Measurements from ENCODE around the gene LMF2.
A peak's percentile ranks its signal among the peaks of the same experiment; 100 is the strongest.
"Not testable (repeated sequence)": the region's sequence is repeated elsewhere in the genome, so short reads cannot be mapped to it uniquely, and the experiment has no call there.

Gene LMF2

GRCh38 chr22:50522806-50523438 is 15.4 kb upstream of the LMF2 start:
- DNase-seq, result no peak

- DNase-seq, result no peak
Observed at GRCh38 chr22:50522208-50522805, 14.8 kb upstream of the LMF2 start.

- DNase-seq, result no peak
Observed at GRCh38 chr22:50521710-50522109, 14.2 kb upstream of the LMF2 start.

GRCh38 chr22:50520826-50521453 is 13.4 kb upstream of the LMF2 start:
- no peak for DNase-seq

GRCh38 chr22:50520184-50520583 is 12.7 kb upstream of the LMF2 start:
- DNase-seq, result not testable (repeated sequence)

GRCh38 chr22:50519151-50519550 is 11.6 kb upstream of the LMF2 start:
- DNase-seq, result no peak

GRCh38 chr22:50518606-50519005 is 11.1 kb upstream of the LMF2 start:
- DNase-seq, result no peak

- DNase-seq, result no peak
Observed at GRCh38 chr22:50517495-50518260, 10.2 kb upstream of the LMF2 start.

GRCh38 chr22:50516891-50517290 is 9.4 kb upstream of the LMF2 start:
- no peak for DNase-seq

GRCh38 chr22:50516068-50516467 is 8.6 kb upstream of the LMF2 start:
- no peak for DNase-seq

- no peak for DNase-seq
Observed at GRCh38 chr22:50513175-50513574, 5.7 kb upstream of the LMF2 start.

- DNase-seq, result no peak
Observed at GRCh38 chr22:50508897-50509296, 1.4 kb upstream of the LMF2 start.

GRCh38 chr22:50507991-50508884 is 736 bp upstream of the LMF2 start, which contains the start of gene NCAPH2:
Gene NCAPH2, plus strand, starts transcription at chr22:50508224. Its CDS starts 114 bp downstream, at chr22:50508338.
- DNase-seq, result peak; percentile 89

- DNase-seq, result no peak
Observed at GRCh38 chr22:50506611-50507420, 686 bp downstream of the LMF2 start.

- DNase-seq, result no peak
Observed at GRCh38 chr22:50505776-50506610, 1.5 kb downstream of the LMF2 start.

- no peak for DNase-seq
Observed at GRCh38 chr22:50505276-50505775, 2.2 kb downstream of the LMF2 start.

- no peak for DNase-seq
Observed at GRCh38 chr22:50504369-50505211, 2.9 kb downstream of the LMF2 start.

- DNase-seq, result no peak
Observed at GRCh38 chr22:50503475-50504145, 3.9 kb downstream of the LMF2 start.
